ENCODE data around the gene CNTNAP2.
"Not testable (repeated sequence)": the region's sequence is repeated elsewhere in the genome, so short reads cannot be mapped to it uniquely, and the experiment has no call there.

The CNTNAP2 gene

DNA sequence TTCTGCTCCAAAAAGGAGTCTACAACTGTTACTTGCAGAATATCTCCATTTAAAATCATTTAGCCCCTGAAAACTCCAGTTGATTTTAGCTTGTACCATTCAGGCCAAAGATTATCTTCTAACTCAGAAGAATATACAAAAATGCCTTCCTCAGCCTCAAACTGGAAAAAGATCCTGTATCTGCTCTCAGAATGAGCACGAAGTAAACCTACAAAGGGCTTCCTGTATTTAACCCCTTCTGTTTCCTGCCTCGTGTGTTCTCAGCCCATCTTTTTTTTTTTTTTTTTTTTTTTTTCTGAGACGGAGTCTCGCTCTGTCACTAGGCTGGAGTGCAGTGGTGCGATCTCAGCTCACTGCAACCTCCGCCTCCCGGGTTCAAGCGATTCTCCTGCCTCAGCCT lies 2334.9 kb downstream of the CNTNAP2 start:
- DNase-seq (ENCODE audit: low read depth): not testable (repeated sequence)

DNA sequence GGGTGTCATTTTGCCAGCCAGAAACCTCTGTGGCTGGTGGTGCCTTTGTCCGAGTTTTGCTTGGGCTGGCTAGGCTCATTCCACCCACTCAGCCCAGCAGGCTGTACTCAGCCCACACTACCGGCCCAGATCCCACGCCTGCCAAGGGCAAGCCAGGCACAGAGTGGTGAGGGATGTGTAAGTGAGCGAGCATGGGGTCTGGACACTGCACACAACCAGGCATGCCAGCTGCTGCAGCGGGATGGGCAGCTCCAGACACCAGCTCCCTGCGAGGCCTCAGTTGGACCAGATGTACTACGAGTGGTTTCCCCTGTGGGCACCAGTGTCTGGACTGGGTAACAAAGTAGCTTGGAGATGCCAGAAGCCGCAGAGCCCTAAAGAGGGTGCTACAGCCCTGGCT lies 2339.8 kb downstream of the CNTNAP2 start:
- no peak for DNase-seq (ENCODE audit: low read depth)

DNA sequence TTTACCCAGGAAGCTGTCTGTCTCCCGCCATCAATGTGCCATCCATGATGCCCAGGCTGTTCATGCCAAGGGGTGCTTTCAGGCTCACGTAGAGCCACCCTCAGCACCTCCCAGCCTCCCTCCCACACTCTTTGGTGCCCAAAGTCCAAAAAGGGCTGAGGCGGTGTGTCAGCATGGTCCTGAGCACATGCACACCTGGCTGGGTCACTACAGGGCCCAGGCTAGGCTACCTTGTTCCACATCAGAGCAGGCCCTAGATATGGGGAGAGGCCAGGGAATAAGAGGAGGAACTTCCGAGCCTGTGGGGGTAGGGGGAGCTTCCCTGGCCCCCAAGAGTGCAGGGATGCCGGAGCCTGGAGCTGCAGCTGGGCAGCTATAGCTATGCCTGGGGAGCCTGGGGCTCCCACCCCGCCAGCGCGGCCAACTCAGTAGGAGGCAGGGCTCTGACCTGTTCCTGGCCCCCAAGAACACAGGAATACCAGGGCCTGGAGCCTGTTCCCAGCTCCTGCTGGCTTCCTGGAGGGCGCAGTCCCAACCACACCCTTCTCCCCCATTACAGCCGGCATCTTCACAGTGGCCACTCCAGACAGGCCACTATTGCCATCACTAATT lies 2340.8 kb downstream of the CNTNAP2 start:
- DNase-seq (ENCODE audit: low read depth): no peak

DNA sequence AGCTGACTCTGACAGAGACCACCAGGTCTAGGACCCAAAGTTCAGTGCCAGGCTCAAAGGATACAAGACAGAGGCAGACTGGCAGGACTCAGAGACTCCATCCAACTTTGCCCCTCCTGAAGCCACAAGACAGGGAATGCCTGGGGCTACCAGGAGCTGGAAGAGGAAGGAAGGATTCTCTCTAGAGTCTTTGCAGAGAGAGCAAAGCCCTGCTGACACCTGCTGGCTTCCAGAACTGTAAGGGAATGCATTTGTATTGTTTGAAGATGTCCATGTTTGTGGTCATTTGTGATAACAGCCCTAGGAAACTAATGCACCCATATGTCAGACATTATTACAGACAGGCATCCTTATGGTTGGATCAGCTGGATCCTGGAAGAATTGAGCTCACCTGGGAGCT lies 2341.7 kb downstream of the CNTNAP2 start:
- no peak for DNase-seq (ENCODE audit: low read depth)

DNA sequence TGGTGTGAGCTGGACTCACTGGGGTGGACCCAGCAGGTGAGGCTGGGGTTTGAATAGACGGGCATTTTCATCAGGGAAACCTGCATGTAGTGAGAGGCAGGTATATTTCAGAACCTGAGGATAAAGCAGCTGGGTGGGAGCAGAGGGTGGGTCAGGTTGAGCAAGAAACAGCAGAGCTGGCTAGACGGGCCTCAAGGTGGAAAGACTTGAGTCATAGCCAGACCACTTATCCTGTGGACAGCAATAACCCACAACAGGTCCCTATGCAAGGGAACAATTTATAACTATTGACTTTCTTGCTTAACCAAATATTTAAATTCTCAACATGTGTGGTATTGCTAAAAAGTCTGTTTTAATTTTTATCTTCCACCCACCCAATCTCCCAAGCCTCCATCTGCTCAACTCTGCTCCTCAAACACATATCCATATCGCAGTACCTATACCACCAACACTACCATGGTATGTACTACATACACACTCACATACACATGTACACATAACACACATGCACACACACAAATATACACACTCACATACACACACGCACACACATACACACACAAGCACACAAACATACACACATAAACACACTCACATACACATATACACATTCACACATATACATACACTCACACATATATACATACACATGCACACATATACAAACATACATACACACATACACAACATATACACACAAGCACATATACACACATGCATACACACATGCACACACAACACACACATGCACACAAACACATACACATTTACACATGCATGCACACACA lies 2345.0 kb downstream of the CNTNAP2 start:
- DNase-seq (ENCODE audit: low read depth): no peak

DNA sequence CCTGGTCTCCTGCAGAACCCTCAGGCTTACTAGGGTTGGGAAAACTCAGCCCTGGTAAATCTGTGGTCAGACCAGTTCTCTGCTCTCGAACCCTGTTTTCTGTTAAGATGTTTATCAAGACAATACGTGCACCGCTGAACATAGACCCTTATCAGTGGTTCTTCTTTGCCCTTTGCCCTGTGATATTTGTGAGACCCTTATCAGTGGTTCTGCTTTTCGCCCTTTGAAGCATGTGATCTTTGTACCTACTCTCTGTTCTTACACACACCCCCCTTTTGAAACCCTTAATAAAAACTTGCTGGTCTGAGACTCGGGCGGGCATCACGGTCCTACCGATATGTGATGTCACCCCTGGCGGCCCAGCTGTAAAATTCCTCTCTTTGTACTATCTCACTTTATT lies 2346.2 kb downstream of the CNTNAP2 start:
- not testable (repeated sequence) for DNase-seq (ENCODE audit: low read depth)

DNA sequence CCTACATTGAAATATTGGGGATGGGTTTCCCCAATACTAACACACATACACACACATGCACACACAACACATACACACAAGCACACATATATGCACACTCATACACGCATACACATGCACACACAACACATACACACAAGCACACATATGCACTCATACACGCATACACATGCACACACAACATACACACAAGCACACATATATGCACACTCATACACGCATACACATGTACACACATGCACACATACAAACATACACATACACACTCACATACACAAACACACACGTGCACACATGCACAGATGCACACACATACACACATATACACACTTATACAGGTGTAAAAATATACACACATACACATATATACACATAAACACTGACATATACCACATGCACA lies 2346.6 kb downstream of the CNTNAP2 start:
- DNase-seq (ENCODE audit: low read depth): no peak

DNA sequence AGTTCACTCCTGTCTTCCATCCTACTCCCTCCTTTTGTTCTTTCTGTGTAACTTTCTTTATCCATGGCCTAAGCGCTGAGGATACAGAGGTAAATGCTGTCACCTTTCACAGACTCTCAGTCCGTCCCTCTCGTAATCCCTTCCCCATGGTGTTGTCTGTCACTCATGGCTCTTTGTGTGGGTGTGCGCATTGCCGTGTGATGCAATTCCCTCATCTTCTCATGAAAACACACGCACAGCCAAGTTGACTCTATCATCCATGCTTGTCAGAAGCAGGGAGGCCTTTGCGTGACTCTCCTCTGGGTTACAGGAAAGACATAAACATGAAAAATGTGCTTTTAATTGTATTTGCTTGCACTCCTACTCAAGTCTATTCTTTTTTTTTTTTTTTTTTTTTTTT lies 2348.3 kb downstream of the CNTNAP2 start:
- no peak for DNase-seq (ENCODE audit: low read depth)

DNA sequence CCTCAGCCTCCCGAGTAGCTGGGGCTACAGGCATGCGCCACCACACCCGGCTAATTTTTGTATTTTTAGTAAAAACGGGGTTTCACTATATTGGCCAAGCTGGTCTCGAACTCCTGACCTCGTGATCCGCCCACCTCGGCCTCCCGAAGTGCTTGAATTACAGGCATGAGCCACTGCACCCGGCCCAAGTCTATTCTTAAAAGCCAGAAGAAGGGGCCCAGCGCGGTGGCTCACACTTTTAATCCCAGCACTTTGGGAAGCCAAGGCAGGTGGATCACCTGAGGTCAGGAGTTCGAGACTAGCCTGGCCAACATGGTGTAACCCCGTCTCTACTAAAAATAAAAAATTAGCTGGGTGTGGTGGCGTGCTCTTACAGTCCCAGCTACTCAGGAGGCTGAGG lies 2348.8 kb downstream of the CNTNAP2 start:
- DNase-seq (ENCODE audit: low read depth): not testable (repeated sequence)

DNA sequence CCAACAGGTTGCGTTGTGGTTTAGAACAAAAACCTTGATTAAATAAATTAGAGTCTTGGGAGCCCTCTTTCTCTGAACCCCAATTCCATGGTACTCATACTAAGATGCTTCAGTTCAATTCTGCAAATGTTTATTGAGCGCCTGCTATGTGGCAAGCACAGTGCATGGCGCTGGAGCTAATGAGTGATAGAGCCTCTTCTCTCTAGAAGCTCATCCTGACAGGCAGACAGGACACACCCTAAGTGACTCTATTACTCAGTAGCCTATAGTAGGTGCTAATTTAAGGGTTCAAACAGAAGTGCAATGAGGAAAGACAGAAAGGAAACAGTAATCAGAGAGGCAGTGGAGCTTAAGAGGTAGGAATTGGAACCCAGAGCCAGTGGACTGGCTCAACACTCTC lies 2349.5 kb downstream of the CNTNAP2 start:
- no peak for DNase-seq (ENCODE audit: low read depth)

DNA sequence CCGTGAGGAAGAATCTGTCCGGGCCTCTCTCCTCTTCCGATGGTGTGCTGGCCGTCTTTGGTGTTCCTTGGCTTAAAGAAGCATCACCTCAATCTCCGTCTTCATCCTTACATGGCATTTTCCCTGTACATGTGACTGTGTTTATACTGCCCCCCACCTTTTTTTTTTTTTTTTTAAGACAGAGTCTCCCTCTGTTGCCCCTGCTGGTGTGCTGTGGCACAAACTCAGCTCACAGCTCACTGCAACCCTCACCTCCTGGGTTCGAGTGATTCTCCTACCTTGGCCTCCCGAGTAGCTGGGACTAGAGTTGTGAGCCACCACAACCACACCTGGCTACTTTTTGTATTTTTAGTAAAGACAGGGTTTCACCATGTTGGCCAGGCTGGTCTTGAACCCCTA lies 2352.1 kb downstream of the CNTNAP2 start:
- DNase-seq (ENCODE audit: low read depth): no peak
